Fibroblast of villous mesenchyme (primary cell): ENCODE results near the gene TMEM250. TPM values are rescaled to one million over a fixed set of nuclear protein-coding genes. Genes with fewer than 3 reads are reported as not detected.
A peak's percentile ranks its signal among the peaks of the same experiment; 100 is the strongest.

ENCODE experiments used
- DNase-seq: peaks from one replicate; pipeline ENCODE4 v3.0.0-alpha.2; 2010; ENCODE audit warnings: low read depth
- H3K4me3 ChIP-seq: 2 replicates; pipeline ENCODE4 v1.5.1; 2011; ENCODE audit warnings: low read depth, mild to moderate bottlenecking, low read length
- total RNA-seq: library from RNA; depleted of rRNA; stranded (reverse); fragments of >200 nt; gene quantifications from 2 replicates; pipeline ENCODE4 v1.2.3, GENCODE V29; 2012
- TF ChIP-seq, protein P1 (sequence below): IDR thresholded peaks from 2 replicates; pipeline ENCODE4 v1.5.1; 2012; ENCODE audit warnings: low read depth, mild to moderate bottlenecking, low read length; ENCODE audit not compliant: insufficient read depth

Gene TMEM250
- total RNA-seq, 1 donor: 39.7 TPM

DNA sequence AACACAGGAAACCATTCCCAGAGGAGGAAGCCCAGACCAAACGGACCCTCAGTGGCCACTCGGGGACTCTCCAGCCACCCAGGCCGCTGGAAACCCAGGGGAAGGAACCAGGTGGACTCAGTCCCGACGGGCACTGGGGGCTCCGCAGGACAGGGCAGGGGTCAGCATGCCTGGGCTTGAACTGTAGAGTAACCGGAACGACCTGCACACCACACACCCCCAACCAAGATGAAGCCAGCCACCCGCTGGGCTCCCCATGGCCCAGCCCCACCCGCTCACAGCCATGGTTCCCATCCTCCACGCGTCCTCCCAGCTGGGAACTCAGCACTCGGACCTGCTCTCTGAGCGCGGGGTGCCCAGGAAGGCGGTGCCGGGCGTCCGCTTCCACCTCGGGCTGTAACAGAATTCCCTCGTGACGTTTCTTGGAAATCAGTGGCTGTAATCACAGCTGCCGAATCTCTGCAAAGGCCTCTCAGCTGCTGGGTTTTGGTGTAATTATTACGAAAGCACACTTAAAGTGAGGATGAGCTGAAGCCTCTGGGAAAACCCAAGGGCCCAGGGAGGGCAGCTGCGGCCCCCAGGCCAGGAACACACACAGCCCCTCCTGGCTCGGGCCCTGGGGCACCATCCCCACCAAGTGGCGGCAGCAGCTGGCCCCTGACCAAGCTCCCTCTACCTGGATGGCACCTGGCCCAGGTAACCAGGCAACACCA, 37.4 kb downstream of the TMEM250 start:
- peak; percentile 87 for DNase-seq
- TF ChIP-seq, protein P1, sequence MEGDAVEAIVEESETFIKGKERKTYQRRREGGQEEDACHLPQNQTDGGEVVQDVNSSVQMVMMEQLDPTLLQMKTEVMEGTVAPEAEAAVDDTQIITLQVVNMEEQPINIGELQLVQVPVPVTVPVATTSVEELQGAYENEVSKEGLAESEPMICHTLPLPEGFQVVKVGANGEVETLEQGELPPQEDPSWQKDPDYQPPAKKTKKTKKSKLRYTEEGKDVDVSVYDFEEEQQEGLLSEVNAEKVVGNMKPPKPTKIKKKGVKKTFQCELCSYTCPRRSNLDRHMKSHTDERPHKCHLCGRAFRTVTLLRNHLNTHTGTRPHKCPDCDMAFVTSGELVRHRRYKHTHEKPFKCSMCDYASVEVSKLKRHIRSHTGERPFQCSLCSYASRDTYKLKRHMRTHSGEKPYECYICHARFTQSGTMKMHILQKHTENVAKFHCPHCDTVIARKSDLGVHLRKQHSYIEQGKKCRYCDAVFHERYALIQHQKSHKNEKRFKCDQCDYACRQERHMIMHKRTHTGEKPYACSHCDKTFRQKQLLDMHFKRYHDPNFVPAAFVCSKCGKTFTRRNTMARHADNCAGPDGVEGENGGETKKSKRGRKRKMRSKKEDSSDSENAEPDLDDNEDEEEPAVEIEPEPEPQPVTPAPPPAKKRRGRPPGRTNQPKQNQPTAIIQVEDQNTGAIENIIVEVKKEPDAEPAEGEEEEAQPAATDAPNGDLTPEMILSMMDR: no peak

DNA sequence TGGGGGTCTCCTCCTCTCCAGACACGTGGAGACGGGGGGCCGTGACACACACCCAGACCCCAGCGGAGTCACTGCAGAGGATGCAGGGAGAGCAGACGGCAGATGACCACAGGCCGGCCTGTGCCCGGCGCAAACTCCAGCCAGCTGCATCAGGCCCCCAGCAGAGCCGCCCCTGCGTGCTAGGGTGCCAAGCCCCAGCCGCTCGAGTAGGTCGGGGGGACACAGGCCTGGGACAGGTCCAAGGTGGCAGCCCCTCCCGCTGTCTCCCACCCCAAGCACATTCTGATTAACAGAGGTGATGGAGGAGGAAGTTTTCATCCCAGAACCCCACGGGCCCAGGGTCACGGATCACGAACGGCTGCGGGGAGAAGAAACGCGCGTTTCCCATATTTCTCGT, 38.0 kb downstream of the TMEM250 start:
- TF ChIP-seq, protein P1: no peak
- H3K4me3 ChIP-seq: no peak overlapping the region
- DNase-seq: no peak

More for the DNA sequence above, 37.4 kb downstream of the TMEM250 start:
- no peak overlapping the region for H3K4me3 ChIP-seq

DNA sequence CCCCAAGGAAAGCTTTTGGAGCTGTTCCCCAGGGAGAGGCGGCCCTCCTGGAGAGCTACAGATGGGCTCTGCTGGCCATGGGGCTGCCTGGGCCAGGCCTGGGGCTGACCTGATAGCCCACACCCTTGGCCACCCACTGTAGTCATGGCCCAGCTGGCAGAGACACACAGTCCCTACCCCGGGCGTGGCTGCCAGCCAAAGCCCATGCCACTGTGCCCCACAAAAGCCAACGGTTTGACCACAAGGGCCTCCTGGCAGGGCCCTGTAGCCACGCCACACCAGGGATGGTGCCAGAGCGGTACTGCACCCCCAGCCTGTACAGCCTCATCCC, 38.8 kb downstream of the TMEM250 start:
- H3K4me3 ChIP-seq: no peak overlapping the region
- DNase-seq: no peak
- TF ChIP-seq, protein P1: no peak

DNA sequence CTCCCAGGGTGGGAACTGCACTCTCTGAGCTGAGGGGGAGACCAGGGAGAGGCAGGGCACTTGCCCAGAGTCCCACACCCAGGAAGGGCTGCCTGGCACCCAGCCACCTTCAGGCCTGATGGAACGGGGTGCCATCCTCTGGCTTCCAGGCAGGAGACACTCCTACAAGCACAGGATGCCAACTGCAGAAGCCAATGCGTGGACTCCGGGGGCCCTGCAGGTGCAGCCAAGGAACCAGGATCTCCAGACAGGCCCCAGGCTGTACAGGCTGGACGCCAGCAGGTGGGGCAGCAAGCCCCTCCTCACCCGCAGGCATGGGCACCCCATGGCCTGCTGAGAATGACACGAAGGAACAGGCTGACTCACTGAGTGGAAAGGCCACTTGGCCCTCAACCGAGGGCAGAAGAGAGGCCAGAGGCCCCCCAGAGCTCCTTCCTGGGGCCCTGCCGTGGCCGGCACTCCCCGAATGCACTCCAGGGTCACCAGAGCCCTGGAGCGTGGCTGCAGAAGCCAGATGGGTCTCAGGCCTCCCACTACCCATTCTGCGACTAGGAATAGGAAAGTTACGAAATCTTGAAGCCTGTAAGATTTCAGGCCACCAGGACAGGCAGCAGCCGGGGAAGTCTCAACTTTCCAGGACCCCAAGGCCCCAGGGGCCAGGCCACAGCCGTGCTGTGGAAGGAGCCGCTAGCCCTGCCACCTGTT, 39.3 kb downstream of the TMEM250 start:
- no peak overlapping the region for H3K4me3 ChIP-seq
- TF ChIP-seq, protein P1: no peak
- DNase-seq: peak; percentile 47

DNA sequence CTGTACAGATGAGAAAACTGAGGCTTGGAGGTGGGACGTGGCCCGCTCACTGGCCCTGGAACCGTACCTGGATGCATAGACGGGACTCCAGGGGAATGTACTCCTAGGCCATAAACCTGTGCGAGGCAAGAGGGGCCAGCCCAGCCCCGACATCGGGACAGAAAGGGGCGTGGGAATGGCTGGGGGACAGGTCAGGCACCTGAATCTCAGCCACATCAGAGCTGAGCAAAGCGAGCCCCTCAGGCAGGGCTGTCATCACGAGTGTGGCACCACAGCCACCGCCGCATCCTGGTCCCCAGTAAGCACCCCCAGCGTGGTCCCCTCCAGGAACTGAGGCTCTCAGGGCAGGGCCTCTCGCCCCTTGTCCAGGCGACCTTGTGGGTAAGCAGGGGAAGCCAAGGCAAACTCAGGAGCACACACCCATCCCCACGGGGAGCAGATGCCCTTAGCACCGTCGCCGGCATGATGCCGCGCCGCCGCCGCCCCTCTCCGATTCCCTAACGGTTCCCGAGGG, 40.1 kb downstream of the TMEM250 start:
- DNase-seq: no peak
- no peak overlapping the region for H3K4me3 ChIP-seq
- TF ChIP-seq, protein P1: no peak

DNA sequence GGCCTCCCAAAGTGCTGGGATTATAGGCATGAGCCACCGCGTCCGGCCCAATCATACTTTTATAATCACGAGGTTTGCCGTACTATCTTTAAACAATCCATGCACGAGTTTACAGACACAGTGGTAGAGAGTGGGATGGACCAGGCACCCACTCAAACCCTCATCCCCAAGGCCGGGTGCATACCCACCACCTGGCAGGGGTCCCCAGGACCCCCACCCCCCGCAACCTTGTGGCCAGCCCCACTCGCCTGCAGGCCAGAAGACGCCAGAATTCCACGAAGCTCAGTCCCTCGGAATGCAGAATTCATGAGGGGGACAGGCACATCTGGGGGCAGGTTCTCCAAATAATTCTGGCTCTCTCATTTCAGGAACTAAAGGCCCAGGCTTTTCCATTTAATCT, 40.7 kb downstream of the TMEM250 start:
- TF ChIP-seq, protein P1: no peak
- no peak for DNase-seq
- H3K4me3 ChIP-seq: no peak overlapping the region
